ENCODE results near the gene NLGN1. TPM values are rescaled to one million over a fixed set of nuclear protein-coding genes. Genes with fewer than 3 reads are reported as not detected.

The NLGN1 gene
- total RNA-seq, 1 experiment from 2014 or later: 0.72 TPM

DNA sequence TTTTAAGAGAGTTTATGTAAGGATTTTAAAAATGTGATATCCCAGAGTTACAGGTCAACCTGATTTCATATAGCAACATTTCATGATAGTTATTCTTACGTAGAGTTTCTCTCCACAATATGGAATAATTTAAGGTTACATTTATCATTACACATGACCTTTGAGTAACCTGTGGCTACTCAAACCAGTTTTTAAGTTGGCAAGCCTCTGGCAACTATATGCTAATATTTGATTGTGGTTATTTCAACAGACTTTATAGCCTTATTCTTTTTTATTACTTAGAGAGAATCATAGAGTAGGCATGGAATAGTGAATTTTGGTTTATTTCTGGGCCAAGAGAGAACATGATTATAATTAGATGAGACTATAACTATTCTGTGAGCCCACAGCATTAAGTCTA lies 504.9 kb downstream of the NLGN1 start:
- DNase-seq (ENCODE audit: low spot score): no peak

DNA sequence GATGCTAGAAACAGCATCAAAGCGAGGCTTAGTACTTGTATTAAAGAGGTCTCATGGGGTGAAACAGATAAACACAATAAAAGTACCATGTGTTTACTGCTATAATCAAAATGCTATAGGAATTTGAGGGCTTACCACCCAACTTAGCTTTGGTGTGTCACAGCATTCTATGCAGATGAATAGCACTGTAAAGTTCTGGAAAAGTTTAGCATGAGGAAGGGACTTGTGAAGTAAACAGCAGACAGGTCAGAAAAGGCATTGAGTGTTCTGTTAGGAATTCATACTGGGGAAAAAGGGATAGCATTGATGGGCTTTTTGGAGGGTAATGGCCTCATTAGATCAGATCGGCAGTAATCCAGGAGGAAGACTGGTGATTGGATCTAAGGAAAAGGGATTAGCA lies 505.3 kb downstream of the NLGN1 start:
- no peak for DNase-seq (ENCODE audit: low spot score)

DNA sequence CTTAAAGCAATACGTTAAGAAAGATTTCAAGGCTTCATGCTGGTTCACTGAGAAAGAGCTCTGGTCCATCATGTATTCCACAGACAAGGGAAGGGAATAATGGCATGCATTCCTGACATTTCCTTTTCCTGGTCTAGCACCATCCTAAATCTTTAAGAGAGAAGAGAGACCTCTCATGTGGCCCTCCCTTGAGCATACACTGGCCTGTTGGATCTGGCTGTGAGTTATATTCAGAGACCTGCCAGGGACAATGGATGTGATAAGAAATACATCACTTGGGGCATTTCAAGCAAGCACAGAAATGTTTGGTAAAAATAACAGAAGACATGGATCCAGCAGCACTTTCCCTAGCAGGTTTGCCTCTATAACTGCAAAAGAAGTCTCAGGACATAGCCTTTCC lies 507.8 kb downstream of the NLGN1 start:
- DNase-seq (ENCODE audit: low spot score): no peak

DNA sequence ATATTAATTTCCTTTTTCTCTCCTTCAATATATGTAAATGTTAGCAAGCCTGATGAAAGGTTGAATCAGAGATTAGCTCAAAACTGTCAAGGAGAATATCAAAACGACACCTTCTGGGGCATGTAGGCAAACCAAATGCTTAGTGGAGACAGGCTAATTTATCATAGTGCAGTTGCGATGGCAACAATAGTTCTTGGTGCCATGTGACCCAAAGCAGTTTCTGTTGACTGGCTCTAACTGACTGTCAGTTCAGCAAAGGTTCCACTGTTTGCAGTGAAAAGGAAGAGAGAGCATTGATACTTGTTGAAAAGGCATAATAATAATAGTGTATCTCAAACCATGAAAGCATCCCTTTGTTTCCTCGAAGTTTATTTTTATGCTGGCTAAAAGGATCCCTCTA lies 513.9 kb downstream of the NLGN1 start:
- no peak for DNase-seq (ENCODE audit: low spot score)

DNA sequence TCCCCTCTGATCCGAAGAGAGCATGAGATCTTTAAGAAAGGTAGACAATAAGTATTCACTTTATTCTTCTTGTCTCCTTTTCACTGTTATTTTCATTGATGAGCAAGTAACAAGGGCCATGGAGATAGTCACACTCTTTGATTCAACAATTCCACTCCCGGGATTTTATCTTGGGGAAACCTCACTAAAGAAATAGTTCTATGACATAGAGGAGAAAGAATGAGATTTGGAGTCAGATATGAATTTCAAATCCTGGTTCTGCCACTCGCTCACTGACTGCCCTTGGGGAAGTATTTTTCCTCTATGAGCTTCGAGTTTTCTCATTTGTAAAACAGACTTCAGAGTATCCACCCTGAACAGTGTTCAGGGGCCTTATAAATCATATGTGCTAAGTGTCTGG lies 514.6 kb downstream of the NLGN1 start:
- no peak for DNase-seq (ENCODE audit: low spot score)

DNA sequence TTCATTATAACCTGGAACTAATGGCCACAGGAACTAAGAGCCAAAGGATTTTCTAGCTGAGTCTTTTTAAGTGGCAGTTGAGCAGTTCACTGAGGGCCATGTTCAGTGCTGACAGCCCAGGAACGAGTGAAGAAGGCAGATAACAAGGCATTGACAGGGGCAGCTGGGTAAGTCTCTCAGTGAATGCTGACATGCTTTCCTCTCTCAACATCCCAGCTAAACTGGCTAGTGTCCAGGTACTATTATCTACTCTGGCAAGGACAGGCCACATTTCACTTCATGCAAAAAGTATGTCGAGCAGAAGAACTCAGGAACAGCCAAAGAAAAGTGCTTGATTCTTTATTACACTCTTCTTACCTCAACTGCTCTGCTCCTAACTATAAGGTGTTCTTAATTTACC lies 515.9 kb downstream of the NLGN1 start:
- no peak for DNase-seq (ENCODE audit: low spot score)

DNA sequence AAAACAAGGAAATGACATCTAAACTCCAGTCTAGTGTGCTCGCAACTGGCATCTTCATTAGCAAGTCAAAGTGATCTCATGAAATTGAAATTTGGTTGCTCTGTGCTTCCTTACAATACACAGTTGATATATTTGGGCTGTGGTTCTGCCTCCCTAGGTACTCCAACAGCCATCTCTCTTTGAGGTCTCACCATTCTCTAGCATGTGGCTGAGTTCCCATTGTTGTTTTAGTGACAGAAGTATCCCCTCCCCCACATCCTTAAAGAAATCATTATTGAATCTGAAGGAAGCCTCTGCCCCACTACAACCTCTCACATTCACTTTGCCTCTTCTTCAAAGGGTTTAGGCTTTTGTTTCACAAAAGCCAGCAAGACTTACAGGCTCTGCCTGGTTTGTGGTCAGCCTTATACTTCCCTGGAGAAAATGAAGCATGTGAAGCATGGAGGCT lies 516.5 kb downstream of the NLGN1 start:
- no peak for DNase-seq (ENCODE audit: low spot score)

DNA sequence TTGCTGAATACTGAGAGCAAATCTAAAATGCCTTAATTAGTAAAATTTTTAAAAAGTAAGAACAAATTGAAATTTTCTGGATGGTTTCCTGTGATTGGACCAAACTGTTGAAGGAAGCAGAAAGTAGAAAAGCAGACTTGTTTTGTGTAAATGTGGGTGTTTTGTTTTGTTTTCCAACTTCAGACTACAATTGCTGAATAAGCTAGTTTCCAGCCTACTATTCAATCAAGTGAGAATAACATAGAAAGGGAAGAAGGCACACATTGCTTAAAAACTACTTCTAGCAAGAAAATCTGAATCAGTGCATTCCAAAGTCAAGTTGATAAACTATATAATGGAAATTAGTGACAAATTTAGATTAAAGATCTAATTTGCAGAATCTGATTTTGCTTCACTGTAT lies 519.3 kb downstream of the NLGN1 start:
- no peak for DNase-seq (ENCODE audit: low spot score)

DNA sequence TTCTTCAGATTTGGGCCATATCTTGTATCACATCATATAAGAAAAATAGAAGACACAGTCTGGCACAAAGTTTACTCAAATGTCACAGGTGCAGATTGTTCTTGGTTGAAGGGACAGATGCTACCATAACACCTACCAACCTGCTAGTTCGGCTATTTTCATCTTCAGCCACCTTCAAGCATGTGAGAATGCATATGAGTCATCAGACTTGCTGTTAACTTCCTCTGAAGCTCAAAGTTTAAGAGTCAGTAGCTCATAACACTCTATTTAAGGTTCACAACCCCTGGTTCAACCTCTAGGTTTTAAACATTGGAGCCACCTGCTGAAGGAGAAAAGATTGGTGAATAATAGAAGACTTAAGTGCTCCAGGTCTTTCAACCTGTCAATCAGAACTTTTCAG lies 522.8 kb downstream of the NLGN1 start:
- peak; percentile 30 for DNase-seq (ENCODE audit: low spot score)

DNA sequence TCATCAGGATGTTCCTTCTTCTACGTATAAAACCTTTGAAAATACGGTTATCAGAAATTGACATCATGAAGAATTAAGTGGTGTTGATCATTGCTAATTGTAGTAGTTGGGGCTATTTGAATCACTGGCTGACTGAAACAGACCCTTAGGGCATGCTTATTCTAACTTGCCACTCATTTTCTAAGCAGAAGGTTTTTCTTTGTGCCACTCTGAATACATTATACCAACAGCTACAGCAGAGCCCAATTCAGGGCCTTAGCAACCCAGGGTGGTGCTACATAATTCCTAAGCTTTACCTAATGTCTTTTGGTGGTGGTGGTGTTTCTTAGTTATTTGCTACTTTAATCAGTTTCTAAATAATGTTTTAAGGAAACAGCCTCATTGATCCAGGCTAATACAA lies 524.2 kb downstream of the NLGN1 start:
- no peak for DNase-seq (ENCODE audit: low spot score)

DNA sequence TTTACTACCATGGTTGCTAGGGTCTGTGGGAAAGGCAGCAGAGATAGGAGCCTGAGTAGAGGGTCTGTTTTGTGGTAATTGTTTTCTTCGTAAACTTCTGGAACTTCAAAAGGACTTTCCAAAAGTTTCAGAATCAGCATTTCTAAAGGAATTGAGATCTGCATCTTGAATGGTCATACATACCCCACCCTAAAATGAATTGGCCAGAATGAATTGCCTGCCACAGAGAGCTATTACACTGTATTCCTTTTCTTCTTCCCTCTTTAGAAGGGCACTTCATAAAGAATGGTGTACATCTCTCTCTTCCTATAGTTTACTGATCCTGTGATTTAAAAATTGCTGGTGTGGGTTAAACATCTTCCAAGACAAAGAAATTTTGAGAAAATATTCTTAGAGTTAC lies 525.7 kb downstream of the NLGN1 start:
- no peak for DNase-seq (ENCODE audit: low spot score)

DNA sequence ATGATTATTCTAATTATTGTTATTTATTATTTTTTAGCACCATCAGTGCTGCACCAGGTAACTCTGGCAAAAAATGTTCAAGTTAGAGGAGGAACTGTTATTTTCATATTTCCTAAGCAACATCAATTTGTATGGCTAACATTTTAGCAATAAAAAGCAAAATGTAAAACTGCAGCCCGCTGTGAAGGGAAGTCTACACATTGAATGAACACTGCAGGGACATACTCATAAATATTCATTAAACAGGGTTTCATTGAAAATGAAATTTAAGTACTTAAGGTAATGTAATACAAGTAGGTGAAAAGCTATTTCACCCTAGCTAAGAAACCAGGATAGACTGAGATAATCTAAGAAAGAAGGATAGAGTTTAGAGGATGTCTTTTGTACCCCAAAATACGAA lies 532.7 kb downstream of the NLGN1 start:
- no peak for DNase-seq (ENCODE audit: low spot score)

DNA sequence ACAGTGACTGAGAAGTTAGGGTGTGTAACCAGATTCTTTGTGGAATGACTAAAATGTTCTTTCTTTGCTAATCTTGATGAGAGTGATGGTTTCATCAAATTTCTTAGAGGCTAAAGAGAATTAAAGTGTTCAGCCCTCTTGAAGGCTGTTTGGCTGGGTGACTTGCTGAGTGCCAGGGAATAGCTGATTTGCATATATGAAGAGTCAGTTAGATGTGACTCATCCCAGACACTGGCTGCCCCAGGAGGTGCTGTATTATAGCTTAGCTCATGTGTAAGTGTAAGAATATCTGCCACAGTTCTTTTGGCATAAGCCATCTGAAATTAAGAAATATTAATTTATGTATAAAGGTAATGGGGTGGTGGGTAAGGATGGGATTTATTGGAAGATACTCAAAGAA lies 535.1 kb downstream of the NLGN1 start:
- DNase-seq (ENCODE audit: low spot score): peak; percentile 68

DNA sequence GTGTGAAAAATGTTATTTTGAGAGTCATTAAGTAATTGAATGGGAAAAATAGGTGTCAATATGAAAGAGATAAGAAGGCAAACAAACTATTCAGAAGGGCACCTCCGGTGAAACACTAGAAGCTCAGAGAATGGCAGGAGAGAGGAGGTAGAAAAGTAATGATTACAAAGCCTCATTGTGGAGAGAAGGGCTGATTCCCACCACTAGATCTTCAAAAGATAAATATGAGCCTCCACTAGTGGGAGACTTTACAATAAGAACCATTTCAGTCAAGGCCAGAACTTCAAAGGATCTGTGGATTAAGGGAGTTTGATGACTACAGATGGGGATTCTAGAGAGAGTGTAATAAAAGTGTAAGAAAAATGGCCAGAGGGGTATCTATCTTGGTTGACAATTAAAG lies 535.6 kb downstream of the NLGN1 start:
- DNase-seq (ENCODE audit: low spot score): no peak

DNA sequence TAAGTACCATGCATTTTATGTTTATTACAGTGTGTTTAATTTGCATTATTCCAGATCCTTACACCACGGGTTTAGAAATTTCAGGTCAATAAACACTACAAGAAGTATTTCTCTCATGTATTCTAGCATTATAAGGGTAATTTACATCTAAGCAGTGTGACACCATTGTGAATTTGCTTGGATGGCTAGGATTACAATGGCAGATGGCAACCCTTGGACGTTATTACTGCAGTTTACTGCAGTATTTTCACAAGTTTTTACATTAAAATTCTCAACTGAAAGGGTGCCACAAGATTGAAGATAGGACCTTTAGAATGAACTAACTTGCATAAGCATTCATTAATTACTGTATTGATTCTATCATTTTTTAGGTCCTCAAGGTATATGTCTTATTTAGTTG lies 538.8 kb downstream of the NLGN1 start:
- DNase-seq (ENCODE audit: low spot score): no peak

DNA sequence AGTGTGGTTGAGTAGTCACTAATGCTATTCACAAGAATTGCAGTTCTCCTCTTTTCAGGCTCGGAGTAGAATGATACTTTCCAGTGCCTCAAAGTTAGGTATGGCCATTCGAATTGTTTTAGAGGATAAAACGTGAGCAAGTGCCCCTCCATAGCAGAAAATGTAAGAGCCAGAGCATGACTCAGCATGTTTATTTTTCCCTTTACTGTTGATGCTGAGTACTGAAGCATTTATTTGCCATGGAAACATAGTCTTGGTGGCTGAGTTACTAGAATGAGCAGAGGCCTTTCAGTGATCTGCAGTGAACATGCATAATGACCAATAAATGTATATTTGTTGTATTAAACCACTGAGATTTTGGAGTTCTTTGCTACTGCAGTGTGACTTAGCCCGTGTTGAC lies 540.6 kb downstream of the NLGN1 start:
- DNase-seq (ENCODE audit: low spot score): peak; percentile 48

DNA sequence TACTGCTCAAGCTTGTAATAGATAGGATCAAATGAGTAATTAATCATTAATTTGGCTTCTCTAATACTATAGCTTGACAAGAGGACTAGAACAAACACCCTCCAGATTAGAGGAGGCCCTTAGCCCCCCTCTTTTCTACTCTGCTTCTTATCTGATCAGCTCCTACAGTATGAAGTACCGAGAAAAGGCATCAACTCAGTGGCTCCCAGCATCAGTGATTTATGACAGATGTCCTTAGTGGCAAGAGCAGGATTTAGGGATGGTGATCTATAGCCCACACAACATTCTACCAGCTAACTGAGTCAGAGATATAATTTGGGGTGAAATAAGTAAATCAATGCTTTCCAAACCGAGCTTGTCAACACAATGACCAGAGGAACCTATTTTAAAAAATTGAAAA lies 541.1 kb downstream of the NLGN1 start:
- DNase-seq (ENCODE audit: low spot score): no peak

DNA sequence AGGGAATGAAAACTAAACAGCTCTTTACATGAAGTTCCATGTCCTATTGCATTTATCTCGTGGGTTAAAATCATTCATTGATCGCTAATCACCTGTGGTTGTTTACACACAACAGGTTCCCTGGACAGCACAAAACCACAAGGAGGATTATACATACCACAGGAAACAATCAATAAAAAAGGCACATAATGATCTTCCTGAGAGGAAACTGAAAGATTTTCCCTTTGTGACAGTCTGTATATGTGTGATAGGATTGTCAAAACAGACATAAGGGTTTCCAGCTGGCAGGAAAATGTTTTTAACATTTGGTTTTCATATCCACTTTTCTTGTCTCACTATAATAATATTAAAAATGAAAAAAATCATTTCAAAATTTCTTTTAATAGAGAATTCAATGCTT lies 541.8 kb downstream of the NLGN1 start:
- DNase-seq (ENCODE audit: low spot score): no peak

DNA sequence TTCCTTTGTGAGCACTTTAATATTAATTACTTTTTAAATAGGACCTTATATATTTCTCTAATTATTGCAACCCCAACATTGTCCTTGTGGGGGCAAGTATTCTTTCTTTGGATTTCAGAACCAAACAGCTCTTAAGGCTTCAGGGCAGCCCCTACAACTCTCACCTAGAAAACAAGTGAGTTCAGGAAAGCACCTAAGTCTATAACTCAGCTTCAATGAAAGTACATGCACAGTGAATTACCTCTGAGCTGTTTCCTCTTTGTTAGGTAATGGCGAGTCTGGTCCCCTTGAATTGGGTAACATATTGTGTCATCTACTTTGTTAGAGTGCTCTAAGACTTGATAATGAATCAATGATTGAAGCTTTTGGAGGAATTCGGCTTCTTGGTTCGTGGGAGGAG lies 545.7 kb downstream of the NLGN1 start:
- DNase-seq (ENCODE audit: low spot score): no peak

DNA sequence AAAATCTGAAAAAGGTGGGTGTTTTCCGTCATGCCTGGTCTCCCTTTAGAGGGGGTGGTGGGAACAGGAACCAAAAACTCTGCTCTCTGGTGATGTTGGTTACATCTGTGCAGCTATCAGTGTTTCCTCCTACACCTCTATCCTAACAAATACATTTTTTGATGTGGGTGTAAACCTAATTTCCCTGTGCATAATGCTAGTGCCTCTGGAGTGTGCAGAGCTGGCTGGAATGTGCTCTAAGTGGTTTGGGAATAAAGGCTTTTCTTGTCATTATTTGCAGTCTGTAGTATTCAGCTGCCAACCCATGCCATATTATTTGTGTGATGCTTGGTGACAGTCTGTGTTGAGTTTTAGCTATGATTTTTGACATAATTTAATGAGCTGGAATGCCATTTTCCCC lies 547.6 kb downstream of the NLGN1 start:
- DNase-seq (ENCODE audit: low spot score): no peak

DNA sequence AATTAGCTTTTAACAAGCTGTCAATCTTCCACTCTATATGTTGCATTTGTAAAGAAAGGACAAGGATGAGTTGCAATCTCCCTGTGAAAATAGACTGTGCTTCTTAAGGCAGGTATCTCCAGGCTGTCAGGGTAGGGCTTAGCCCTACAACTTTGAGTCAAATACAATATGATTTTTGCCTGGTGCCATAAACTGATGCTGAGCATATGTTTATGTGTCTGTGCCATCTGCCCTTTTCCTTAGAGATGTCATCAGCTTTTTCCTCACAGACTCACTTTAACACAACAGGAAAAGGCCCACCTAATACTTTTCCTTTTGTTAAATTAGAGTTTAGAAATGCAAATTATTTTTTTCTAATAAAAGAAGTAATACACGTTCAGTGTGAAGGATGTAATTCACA lies 548.3 kb downstream of the NLGN1 start:
- DNase-seq (ENCODE audit: low spot score): no peak

DNA sequence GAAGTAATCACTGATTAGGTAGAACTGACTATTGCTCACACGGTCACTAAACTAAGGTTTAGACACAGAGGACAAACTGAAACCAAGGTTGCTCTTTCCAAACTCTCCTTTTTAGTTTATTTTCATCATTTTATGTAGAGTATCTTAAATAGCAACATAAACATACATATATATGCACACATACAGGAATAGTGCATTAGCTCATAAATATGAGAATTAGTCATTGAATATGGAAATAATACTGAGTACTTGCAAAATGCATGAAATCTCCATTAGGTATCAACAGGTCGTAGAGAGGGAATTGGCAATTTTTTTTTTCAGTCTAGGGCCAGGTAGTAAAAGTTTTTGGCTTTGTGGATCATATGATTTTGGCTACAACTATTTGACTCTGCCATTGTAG lies 557.1 kb downstream of the NLGN1 start:
- DNase-seq (ENCODE audit: low spot score): no peak

DNA sequence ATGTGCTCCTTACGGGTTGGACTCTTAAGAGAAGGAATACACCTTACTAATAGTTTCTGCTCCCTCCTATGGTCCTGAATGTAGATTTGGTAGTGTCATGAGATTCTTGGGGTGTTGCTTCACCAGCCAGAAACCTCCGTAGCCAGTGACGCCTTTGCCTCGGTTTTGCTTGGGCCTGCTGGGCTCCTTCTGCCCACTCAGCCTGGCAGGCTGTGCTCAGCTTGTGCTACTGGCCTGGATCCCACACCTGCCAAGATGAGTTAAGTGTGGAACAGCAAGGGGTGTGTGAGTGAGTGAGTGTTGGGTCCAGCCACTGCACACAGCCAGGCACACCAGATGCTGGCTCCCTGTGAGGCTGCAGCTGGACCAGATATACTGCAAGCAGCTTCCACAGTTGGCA lies 560.1 kb downstream of the NLGN1 start:
- DNase-seq (ENCODE audit: low spot score): no peak

DNA sequence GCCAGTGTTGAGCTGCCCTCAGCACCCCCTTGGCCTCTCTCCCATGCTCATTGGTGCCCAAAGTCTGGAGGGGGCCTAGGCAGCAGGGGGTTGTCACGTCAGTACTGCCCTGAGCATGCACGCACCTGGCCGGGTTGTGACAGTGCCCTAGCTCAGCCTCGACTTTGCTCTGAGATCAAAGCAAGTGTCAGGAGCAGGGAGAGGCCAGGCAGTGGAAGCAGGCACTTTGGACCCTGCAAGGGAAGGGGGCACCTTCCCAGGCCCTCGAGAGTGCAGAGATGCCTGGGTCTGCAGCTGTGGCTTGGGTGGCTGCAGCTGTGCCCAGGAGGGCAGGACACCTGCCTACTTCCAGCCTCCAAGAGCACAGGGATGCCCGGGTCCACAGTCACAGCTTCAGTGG lies 561.3 kb downstream of the NLGN1 start:
- no peak for DNase-seq (ENCODE audit: low spot score)

DNA sequence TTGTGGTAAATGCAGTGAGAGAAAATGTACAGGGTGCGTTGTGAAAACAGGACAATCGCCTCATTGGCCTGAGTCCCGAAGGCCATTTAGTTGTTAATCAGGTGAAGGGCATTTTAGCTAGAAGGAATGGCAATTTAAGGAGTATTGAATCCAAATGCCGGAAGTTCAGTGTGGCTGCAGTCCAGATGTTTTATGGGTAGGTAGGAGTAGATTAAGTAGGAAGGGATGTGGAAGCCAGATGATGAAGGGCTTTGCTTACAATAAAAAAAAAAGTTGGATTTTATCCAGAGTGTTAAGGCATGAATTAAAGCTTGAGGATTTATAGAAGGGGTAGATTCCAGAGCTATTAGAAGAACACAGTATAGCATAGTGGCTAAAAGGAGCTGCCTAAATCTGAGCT lies 572.7 kb downstream of the NLGN1 start:
- no peak for DNase-seq (ENCODE audit: low spot score)

Data from A172 (cell line).